GM12878 (cell line): ENCODE measurements around the gene HEMK1. TPM values are rescaled to one million over a fixed set of nuclear protein-coding genes. Genes with fewer than 3 reads are reported as not detected.

Experiments
- ATAC-seq: fragments of 200-7000 bp; cut with Tn5 transposase; 3 replicates; pipeline ENCODE4 v1.9.1; 2020; ENCODE audit warnings: mild to moderate bottlenecking, moderate library complexity
- BruUV-seq: library from RNA; stranded (reverse); fragments of 400-500 nt; replicated peaks from 2 replicates; lab custom pipeline; 2021; lab: Mats Ljungman, UMichigan
- CTCF ChIA-PET: fragments of 300-600 bp; sonication (Branson Sonifier 250); formaldehyde crosslinking; extraction: SDS; loops from one replicate; lab custom pipeline; 2021; ENCODE audit warnings: inconsistent platforms; lab: Yijun Ruan, JAX
- POLR2A ChIA-PET: fragments of 350-600 bp; formaldehyde crosslinking; extraction: SDS; loops from one replicate; lab custom pipeline; 2021; ENCODE audit warnings: inconsistent platforms; lab: Charles Lee
- RAD21 ChIA-PET: fragments of 300-600 bp; sonication (Branson Sonifier 250); formaldehyde crosslinking; loops from one replicate; lab custom pipeline; 2023; ENCODE audit warnings: antibody characterized with exemption; ENCODE audit not compliant: unreplicated experiment; lab: Charles Lee
- SMC1A ChIA-PET: fragments of 300-600 bp; sonication (Branson Sonifier 250); formaldehyde crosslinking; loops from one replicate; lab custom pipeline; 2023; ENCODE audit not compliant: unreplicated experiment, uncharacterized antibody; lab: Charles Lee
- DNase-seq: peaks from one replicate; pipeline ENCODE4 v3.0.0-alpha.2; 2011; ENCODE audit warnings: low read depth, low spot score
- FAIRE-seq: peaks from 3 replicates; lab custom pipeline; 2011; peaks lifted over from hg19 to GRCh38; lab: Jason Lieb, UNC
- H2AFZ ChIP-seq: 2 replicates; pipeline ENCODE4 v1.6.0; 2011; ENCODE audit warnings: low read depth, low read length, control low read depth; ENCODE audit not compliant: control insufficient read depth
- H3K27ac ChIP-seq: 2 replicates; pipeline ENCODE4 v1.5.1; 2011; ENCODE audit warnings: control low read depth; ENCODE audit not compliant: control insufficient read depth, insufficient read depth
- H3K27me3 ChIP-seq, 2 experiments: replicated peaks in 1 of 2; 2 replicates each; pipeline versions ENCODE4 v1.6.0 to v1.6.1; 2011; ENCODE audit warnings: low read length in 1 of 2; ENCODE audit not compliant: control insufficient read depth in 2 of 2, insufficient read depth in 2 of 2
- H3K36me3 ChIP-seq, 2 experiments: 2 replicates each; pipeline ENCODE4 v1.5.1; 2011; ENCODE audit warnings: low read length in 1 of 2; ENCODE audit not compliant: control insufficient read depth in 2 of 2, insufficient read depth in 2 of 2
- H3K4me1 ChIP-seq: 2 replicates; pipeline ENCODE4 v1.6.1; 2011; ENCODE audit warnings: mild to moderate bottlenecking, low read length, moderate library complexity, mixed read lengths; ENCODE audit not compliant: control insufficient read depth, insufficient read depth
- H3K4me2 ChIP-seq: 2 replicates; pipeline ENCODE4 v1.6.0; 2011; ENCODE audit warnings: control low read depth; ENCODE audit not compliant: control insufficient read depth, insufficient read depth
- H3K4me3 ChIP-seq: fragments of 200-600 bp; sonication (generic); 2 replicates; pipeline ENCODE4 v1.5.1; 2016
- H3K79me2 ChIP-seq: 2 replicates; pipeline ENCODE4 v1.6.0; 2011; ENCODE audit warnings: low read length; ENCODE audit not compliant: control insufficient read depth, insufficient read depth
- H3K9ac ChIP-seq: 2 replicates; pipeline ENCODE4 v1.8.0; 2011; ENCODE audit warnings: low read length, control low read depth, mixed read lengths; ENCODE audit not compliant: control insufficient read depth, insufficient read depth
- H3K9me3 ChIP-seq: replicated peaks from 3 replicates; pipeline ENCODE4 v1.5.1; 2011; ENCODE audit warnings: mild to moderate bottlenecking, low read length; ENCODE audit not compliant: control insufficient read depth, insufficient read depth
- H4K20me1 ChIP-seq: 2 replicates; pipeline ENCODE4 v1.6.0; 2011; ENCODE audit not compliant: control insufficient read depth, insufficient read depth
- BHLHE40 ChIP-seq, 2 experiments: fragments of 450-650 bp in 1 of 2; IDR thresholded peaks; 2 replicates each; pipeline ENCODE4 v1.6.1; 2011 to 2017; ENCODE audit warnings: low read depth in 2 of 2, borderline replicate concordance in 1 of 2, improper control_type of control experiment in 1 of 2, low read length in 1 of 2, mild to moderate bottlenecking in 1 of 2
- CEBPZ ChIP-seq: fragments of 150-350 bp; IDR thresholded peaks from 2 replicates; pipeline ENCODE4 v1.6.1; 2016; ENCODE audit warnings: low read depth, low read length
- ETV6 ChIP-seq, 2 experiments: fragments of 450-650 bp in 1 of 2; IDR thresholded peaks in 1 of 2; conservative IDR thresholded peaks in 1 of 2; 2 replicates each; pipeline ENCODE4 v1.6.1; 2014; ENCODE audit warnings: antibody characterized with exemption in 1 of 2, borderline replicate concordance in 1 of 2, low read depth in 1 of 2, mild to moderate bottlenecking in 1 of 2, moderate library complexity in 1 of 2
- IRF4 ChIP-seq: IDR thresholded peaks from 2 replicates; pipeline ENCODE4 v1.6.1; 2011; ENCODE audit warnings: low read depth, low read length
- MYC ChIP-seq: IDR thresholded peaks from 2 replicates; pipeline ENCODE4 v1.6.1; 2011; ENCODE audit warnings: mild to moderate bottlenecking, low read length, moderate library complexity, inconsistent platforms; ENCODE audit not compliant: insufficient read depth, insufficient replicate concordance, insufficient read length, severe bottlenecking
- RBBP5 ChIP-seq: fragments of 200-600 bp; sonication (generic); conservative IDR thresholded peaks from 2 replicates; pipeline ENCODE4 v1.6.1; 2016
- REST ChIP-seq: IDR thresholded peaks from 2 replicates; pipeline ENCODE4 v1.6.1; 2012; ENCODE audit warnings: mild to moderate bottlenecking, low read depth, low read length
- TAF1 ChIP-seq: IDR thresholded peaks from 2 replicates; pipeline ENCODE4 v1.6.1; 2011; ENCODE audit warnings: mild to moderate bottlenecking, low read depth, low read length, borderline replicate concordance
- ZSCAN29 ChIP-seq: fragments of 450-650 bp; IDR thresholded peaks from 2 replicates; pipeline ENCODE4 v1.6.1; 2017; ENCODE audit warnings: mild to moderate bottlenecking, moderate library complexity
- WGBS: methylation state at CpG from one replicate; pipeline ENCODE4 v1.1.6; 2016; ENCODE audit warnings: low lambda C conversion rate; ENCODE audit not compliant: insufficient replicate concordance, insufficient coverage; ENCODE audit errors: missing lambda C conversion rate; 5-methylcytosine and 5-hydroxymethylcytosine counted together
- in situ Hi-C: fragments of 300-500 bp; cut with MboI; formaldehyde crosslinking; loops from 9 replicates; pipeline ENCODE4 v1.14.3; 2018; ENCODE audit warnings: mixed read lengths
- intact Hi-C: fragments of 100-400 bp; cut with micrococcal nuclease; formaldehyde crosslinking; loops from one replicate; pipeline ENCODE4 v1.14.2; 2022; ENCODE audit not compliant: unreplicated experiment
- polyA plus RNA-seq, 11 experiments: library from polyadenylated mRNA; depleted of rRNA in 4 of 11; unstranded in 6 of 11; stranded (reverse) in 5 of 11; fragments of >200 nt; fragmentation: Nextera tagmentation in 4 of 11; fragmentation: Illumina TruSeq in 1 of 11; extraction: Ambion mirVana in 4 of 11; extraction: Trizol in 1 of 11; gene quantifications; 1 replicate in 1 of 11; 2 replicates in 10 of 11; pipeline versions ENCODE4 v1.2.1 to v1.2.3, GENCODE V29; 2011 to 2016; ENCODE audit warnings: inconsistent platforms in 2 of 11, missing spikeins in 2 of 11, low read depth in 1 of 11
- total RNA-seq, 4 experiments: library from RNA; depleted of rRNA in 3 of 4; stranded (reverse); fragments of >200 nt in 3 of 4; fragmentation: Illumina TruSeq in 1 of 4; extraction: Trizol in 1 of 4; gene quantifications; 2 replicates each; pipeline versions ENCODE4 v1.2.1 to v1.2.3, GENCODE V29; 2013 to 2021

The HEMK1 gene
- total and polyA plus RNA-seq, 10 of the 15 experiments (the other 5 are each of a cell fraction or from before 2014, with no cell fraction given), result 2.8 to 19.0 (median 12.0) TPM

- no peak for TF ChIP-seq REST
- TF ChIP-seq BHLHE40 (IDR thresholded peaks at IDR 0.05; ENCODE audit: borderline replicate concordance in 1 of 2, low read depth in 2 of 2, low read length in 1 of 2), result no peak
Observed at GRCh38 chr3:50635066-50635465, 65.7 kb downstream of the HEMK1 start (continued).

GRCh38 chr3:50637011-50637410 lies 67.7 kb downstream of the HEMK1 start:
- H3K4me3 ChIP-seq, result no peak overlapping the region
- no peak overlapping the region for H3K9ac ChIP-seq
- H3K4me2 ChIP-seq, result no peak overlapping the region
- FAIRE-seq (no peak), DNase-seq (no peak), ATAC-seq (no peak)
- H2AFZ ChIP-seq, result no peak overlapping the region
- H3K36me3 ChIP-seq, result peaks cover 0 to 4% of the 10 kb centered on the region in 2 experiments; a peak in 2 of 4 replicates
- H3K27me3 ChIP-seq, result no peaks in the 10 kb centered on the region
- no peaks in the 10 kb centered on the region for H3K9me3 ChIP-seq
- peaks cover 4% of the 10 kb centered on the region for H3K4me1 ChIP-seq
- ChIA-PET CTCF (no interaction called here), RAD21 (no interaction called here), POLR2A (interaction anchor here (0.5 kb wide), 2 partner anchors 14 to 1277 kb away, joined by 3 read pairs; no protein-coding TSS in a partner anchor), SMC1A (interaction anchor here (0.7 to 1.6 kb wide), 2 partner anchors 10 to 16 kb away, joined by 3 to 4 read pairs; no protein-coding TSS in a partner anchor)
- in situ Hi-C loops, result no loop called here
- BruUV-seq, result no TSS peak
- 51% methylated on average over 4 of the region's 4 CpGs for WGBS
- no peaks in the 10 kb centered on the region for H4K20me1 ChIP-seq
- H3K27ac ChIP-seq, result no peak overlapping the region
- intact Hi-C loops, result no loop called here
- H3K79me2 ChIP-seq, result no peaks in the 10 kb centered on the region
- TF ChIP-seq ZSCAN29 (no peak), TAF1 (no peak), ETV6 (conservative IDR thresholded peaks at IDR 0.05 in 1 of 2, IDR thresholded peaks at IDR 0.05 in 1 of 2; ENCODE audit: borderline replicate concordance in 1 of 2, low read depth in 1 of 2) (no peak), RBBP5 (no peak), BHLHE40 (IDR thresholded peaks at IDR 0.05; ENCODE audit: borderline replicate concordance in 1 of 2, low read depth in 2 of 2, low read length in 1 of 2) (no peak), MYC (no peak), CEBPZ (no peak), IRF4 (no peak)
